ENCODE measurements around the gene RASSF4.

The RASSF4 gene

DNA sequence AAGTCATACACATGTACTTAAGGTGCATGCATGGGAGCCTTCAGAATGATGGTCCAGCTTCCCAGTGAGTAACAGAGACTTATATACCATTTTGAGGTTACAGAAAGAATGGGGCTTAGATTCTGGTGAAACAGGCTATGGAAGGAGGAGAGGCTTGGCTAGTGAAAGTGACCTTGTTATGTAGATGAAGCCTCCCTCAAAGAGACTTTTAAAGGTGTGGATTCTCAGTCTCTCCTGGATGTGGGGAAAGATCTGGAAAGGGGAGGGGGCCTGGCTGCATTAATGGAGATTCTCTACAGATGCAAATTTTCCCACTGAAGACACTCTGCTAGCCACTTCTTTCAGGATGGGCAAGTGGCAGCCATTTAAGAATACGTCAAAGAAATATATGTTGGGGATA lies 5.5 kb downstream of the RASSF4 start:
- DNase-seq: no peak

DNA sequence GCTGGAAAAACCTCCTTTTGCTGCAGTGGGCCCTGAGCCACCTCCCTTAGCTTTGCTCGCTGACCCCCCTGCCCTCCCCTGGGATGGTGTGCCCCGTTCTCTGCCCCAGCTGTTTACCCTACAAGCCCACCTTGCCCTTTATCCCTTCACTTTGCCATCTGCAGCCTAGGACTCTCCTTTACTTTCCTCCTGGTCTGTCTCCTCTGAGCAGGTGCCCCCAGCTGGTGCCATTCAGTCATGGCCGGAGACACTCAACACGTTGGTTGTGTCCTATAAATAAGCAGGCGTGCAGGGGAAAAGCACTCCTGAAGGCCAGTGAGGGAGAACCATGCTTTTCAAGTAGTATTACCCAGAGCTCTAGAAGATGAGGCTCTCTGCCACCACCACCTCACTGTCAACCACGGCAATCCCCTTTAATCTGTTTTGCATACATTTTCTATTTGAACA lies 6.1 kb downstream of the RASSF4 start:
- DNase-seq: no peak

DNA sequence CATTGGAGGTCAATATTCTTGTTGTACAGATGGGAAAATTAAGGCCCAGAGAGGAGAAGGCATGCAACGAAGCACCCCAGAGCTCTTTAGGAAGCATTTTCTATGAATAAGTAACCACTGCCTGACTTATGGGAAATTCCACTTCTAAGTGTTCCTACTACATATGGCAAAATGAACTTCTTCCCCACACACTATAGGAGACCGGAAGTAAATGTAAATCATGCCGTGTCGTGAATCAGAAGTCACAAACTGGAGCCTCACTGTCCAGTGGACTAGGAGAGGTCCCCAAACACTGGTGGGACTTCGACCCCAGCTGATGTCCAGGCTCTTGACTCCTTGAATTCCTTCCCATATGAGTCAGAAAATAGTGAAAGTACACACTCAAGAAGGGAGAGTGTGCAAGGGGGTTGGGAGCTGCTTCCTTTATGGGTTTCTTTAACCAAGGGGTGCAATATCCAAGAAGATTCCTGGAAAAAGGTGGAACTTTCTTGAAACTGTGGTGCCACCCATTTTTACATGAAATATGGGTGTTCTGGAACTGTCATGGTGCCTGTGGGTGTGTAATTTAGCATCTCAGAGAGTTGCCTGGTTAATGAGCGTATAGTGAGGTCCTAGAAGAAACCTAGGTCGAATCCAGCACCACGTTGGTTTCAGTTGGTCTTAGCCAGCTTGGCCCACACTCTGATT lies 6.7 kb downstream of the RASSF4 start:
- DNase-seq: no peak

DNA sequence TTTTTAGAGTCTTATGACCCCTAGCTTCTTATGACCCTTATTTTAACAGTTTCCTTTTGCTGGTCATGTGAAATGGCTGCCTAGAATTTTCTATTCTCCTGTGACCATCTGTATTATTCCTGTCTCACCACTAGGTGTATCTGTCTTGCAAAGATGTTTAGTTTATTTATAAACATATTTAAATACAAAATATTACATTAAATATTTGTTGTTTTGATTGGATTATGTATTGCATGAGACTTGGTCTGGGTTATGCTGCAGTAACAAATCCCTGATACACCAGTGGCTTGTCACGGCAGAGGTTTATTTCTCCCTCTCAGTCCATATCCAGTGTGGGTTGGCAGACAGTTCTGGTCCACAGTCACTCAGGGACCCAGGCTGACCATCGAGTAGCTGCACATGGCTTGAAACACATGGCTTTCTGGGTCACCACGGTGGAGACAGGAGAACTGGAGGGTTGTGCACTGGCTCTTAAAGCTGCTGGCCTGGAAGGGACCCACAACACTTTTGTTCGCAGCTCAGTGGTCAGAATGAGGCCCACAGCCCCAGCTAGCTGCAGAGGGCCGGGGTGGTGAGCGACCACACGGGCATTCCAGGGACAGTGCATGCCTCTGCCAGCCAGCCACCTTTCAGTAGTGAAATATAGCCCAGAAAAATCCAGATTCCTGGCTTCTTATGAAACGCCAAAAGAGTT lies 7.4 kb downstream of the RASSF4 start:
- DNase-seq: no peak

DNA sequence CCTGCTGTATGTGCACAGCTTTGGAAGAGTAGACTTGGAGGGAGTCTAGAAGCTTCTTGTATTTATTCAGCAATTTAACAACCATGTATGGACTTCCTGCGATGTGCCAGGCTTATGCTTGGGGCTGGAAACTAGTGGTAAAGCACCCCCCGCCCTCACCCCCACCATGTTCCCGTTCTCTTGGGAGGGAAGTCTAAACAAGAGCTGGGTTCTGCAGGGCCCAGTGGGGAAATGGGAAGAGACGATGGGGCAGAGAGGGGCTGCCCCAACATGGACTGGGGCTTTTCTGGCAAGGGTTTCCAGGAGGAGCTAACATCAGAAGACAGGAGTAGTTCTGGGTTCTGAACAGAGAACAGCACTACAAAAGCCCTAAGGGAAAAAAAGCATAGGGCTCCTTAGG lies 8.0 kb downstream of the RASSF4 start:
- peak; percentile 60 to 69 for DNase-seq

DNA sequence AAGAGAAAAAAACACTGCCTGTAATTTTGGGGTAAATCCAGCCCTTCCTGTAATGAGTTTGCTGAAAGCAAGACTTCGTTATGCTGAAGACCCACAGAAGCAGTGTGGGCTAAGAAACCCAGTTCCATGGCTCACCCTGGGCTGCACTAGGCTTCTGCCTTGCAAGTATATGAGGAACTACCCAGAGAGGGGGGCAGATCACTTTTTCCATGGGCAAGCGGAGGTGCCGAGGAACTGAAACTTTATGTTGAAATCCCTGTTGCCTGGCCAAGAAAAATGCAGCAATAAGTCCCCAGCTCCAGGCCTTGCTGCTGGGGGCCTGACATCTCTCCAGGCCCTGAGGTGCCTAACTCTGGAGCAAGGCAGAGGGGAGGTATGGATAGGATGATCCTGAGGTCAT lies 8.5 kb downstream of the RASSF4 start:
- DNase-seq: peak; percentile 98 to 99

DNA sequence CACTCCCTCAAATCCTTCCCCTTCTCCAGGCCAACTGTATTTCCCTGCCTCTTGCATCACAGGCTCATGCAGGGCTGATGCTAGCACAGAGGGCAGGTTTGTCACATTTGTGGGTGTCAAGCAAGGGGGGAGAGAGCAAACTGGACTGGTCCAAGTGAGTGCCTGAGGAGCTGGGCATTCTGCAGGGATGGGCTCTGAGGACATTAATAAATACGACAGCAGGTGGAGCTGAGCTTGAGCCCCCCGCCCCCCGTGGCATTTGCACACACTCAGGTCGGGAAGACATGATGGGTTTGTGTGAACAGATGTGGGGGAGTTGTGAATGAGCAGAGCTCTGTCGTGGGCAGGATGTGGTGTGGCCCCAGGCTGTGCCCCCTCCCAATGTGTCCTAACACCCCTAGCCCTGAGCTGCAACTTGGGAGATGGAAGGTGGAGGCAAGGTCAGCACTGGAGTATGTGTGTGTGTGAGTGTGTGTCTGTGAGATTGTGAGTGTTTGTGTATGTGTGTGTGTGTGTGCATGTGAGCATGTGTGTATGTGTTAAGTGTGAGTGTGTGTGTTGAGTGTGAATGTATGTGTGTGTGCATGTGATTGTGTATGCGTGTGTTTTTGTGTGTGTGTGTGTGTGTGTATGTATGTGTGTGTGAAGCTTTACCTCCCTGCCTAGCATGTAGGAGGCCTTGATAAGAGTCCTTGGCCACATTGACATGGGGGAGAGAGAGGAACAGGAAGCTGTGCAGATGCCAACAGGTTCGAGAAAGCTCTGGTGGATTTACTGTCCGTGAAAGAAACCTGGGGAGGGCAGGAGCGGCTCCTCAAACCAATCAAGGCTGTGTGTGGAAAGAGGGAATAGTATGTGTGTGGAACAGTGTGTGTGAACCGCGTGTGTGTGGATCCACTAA lies 9.1 kb downstream of the RASSF4 start:
- peak; percentile 64 to 79 for DNase-seq

DNA sequence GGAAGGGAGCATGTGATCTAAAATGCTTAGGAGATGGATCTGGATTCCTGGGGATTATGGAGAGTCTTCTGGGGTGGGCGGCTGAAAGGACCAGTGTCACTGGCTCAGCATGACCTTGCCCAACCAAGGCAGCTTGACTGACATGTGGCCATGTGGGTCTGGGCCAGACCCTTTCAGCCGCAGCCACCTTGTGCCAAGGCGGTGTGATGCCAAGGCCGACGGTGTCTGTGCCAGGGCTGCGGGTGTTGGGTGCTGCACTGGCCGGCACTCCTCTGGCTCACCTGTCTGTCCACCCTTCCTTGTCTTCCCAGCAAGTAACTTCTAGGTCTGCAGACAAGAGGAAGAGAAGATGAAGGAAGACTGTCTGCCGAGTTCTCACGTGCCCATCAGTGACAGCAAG lies 10.3 kb downstream of the RASSF4 start:
- DNase-seq: no peak

DNA sequence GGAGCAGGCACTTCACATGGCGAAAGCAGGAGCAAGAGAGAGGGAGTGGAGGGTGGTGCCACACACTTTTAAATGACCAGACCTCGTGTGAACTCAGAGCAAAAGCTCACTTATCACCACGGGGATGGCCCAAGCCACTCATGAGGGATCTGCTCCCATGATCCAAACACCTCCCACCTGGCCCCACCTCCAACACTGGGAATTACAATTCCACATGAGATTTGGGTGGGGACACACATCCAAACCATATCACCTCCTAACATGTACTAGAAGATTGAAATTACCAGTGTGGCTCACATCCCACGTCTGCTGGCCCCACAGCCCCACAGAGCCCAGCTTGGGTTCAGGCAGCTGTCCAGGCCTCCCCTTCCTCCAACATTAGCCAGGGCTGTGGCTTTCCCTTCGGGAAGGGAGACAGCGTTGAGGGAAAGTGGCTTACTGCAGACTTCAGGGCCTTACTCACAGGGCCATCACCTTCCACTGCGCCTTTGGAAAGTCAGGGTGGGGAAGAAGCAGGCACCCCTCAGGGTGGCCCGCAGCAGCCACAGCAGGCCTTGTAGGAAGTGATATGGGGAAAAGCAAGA lies 11.3 kb downstream of the RASSF4 start:
- DNase-seq: no peak

DNA sequence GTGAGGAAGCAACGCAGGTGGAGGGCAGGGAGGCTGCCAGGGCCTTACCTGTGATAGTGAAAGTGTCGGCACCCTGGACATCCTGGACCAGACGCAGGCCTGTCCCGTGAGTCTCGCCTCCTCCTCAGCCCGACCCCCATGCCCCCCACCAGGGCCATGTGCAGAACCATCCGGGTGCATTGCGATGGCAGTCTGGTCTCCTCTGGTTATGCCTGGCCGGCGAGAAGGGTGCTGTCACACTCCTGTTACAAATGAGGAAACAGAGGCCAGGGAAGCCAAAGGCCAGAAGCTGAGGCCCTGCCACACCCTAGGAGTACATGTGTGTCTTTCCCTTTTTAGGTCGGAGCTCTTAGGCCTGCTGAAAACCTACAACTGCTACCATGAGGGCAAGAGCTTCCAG lies 11.8 kb downstream of the RASSF4 start:
- no peak for DNase-seq

DNA sequence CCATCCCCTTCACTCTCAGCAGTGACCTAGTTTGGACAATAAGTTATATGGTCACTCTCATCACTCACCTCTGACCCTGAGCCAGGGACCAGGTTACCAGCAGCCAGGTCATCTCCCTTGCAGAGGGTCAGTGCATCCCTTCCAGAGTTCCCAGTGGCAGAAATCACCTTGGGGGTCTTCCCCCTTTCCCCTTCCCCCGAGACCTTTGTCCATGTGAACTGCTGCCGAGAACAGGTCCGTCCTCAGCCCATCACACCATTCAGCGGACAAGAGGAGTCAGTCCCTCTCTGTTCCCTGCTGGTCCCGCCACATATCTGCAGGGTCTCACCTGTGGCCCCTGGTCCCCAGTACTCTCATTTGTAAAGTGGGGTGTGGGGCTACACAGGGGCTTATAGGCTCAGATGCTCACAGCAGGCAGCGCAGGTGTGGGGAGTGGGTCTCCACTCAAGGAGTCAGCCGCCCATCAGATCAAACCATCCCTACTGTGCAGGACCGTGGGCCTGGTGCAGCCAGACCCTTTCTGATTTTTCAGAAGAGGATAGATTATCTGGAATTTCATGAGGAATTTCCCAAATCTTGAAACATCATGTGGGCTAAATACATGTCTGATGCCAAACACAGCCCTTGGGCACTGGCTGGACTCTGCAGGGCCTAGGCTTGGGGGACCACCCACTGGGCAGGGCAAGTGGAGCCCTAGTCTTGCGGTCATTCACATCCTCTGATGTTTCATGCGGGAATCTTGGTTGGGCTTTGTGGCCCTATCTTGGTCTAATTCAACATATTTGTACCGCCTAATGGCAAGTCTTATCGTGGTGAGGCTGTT lies 12.5 kb downstream of the RASSF4 start:
- DNase-seq: no peak

DNA sequence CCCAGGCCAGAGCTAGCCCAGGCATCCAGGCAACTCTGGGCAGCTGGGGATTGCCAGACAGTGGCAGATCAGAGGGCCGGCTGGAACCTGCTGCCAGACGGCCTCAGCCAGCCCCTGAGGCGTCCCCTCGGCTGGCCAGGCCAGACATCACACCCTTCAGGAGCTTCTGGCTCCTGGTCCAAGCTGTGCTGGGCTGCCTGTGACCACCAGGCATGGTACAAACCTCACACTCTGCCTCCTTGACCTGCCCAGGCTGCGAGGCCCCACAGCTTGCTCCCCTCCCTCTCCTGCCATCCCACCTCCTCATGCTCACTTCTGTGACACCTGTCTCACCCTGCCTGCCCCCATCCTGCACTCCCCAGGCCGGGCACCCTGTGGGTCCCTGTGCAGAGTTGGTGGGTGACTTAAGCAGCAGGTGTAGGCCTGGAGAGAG lies 13.3 kb downstream of the RASSF4 start:
- no peak for DNase-seq

DNA sequence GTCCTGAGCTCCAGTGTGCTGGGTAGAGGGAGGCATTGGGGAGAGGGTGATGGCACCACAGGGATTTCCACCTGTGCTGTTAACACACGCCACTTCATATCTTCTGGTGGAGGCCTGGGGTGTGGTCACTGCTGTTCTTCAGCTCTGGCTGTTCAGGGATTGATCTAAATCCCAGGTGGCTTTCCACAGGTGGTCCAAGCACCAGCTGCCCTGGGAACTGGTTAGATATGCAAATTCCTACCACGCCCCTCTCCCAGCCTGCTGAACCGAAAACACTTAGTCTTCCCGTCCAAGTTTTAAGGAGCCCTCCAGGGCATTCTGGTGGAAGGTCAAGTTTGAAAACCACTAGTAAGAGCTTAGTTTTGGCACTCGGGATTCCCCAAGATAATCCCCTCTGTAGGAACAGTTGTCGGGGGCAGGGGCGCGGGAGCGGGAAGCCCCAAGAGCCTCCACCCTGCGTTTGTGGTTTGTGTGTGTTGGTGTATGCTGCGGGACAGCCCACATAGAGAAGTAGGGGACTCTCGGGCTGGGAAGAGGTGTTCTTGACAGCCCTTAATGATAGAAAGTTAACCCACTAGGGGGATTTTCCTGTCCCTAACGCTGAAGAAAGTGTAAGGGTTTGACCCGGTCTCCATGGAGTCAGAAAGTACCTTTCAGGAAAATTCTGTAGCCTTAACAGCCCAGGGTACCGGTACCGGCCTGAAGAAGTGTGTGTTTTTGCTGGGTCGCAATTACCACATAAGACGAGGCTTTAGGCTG lies 13.9 kb downstream of the RASSF4 start:
- DNase-seq: no peak

DNA sequence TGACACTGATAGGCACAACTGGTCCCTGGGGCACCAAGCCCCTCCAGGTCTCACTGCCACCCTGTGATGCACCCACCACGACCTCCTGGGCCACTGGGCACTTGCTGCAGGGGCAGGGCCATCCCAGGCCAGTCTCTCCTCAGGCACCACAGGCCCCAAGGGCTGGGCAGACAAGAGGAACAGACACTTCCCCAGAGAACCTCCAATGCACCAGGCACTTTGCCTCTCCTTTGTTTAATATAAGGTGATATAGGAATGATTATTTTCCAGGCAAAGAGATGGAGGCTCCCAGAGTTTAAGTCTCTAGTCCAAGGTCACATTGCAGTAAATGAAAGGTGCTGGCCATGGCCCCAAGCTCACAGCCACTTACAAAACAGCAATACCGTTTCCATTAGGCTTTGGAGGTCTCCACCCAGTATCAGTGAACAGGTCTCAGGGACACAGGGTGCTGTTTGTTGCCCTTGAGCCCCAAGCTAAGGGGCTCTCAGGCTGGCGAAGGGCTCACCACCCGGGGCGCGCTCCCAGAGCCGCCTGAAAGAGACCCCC lies 14.6 kb downstream of the RASSF4 start:
- no peak for DNase-seq

DNA sequence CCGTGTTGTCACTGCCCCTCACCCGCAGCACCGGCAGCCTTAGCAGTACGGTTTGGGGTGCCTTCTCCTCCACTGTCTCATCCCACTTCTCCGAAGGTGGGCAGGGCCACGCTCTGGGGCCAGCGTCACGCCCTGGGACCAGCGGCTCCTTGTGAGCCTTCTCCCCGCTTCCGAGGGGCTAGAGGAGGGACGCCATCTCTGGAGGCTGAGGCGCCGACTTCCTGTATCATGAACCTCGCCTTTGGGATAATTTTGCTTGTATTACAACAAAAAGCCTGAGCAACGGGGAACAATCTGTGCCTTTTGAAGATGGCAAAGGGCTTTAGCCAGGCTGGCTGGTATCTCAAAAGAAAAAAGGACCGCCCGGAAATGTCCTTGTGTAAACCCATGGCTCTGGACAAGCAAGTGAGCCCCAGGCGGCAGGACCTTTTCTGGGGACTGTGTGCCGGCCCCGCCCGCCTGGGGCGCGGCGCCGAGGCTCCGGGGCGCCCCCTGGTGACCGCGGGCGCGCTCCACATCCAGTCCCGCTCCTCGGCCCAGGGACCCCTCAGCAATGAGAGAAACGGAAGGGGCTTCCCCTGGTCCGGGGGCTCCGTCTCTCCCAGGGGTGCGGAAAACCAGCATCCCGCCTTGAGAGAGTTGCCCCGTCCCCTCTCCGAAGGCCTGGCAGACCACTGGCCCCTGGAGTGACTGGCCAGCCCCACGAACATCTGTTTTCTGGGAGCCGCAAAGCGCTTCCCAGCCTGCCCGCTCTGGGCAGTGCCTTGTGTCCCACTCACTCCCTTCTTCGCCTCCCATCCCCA lies 15.2 kb downstream of the RASSF4 start:
- peak; percentile 45 to 54 for DNase-seq

DNA sequence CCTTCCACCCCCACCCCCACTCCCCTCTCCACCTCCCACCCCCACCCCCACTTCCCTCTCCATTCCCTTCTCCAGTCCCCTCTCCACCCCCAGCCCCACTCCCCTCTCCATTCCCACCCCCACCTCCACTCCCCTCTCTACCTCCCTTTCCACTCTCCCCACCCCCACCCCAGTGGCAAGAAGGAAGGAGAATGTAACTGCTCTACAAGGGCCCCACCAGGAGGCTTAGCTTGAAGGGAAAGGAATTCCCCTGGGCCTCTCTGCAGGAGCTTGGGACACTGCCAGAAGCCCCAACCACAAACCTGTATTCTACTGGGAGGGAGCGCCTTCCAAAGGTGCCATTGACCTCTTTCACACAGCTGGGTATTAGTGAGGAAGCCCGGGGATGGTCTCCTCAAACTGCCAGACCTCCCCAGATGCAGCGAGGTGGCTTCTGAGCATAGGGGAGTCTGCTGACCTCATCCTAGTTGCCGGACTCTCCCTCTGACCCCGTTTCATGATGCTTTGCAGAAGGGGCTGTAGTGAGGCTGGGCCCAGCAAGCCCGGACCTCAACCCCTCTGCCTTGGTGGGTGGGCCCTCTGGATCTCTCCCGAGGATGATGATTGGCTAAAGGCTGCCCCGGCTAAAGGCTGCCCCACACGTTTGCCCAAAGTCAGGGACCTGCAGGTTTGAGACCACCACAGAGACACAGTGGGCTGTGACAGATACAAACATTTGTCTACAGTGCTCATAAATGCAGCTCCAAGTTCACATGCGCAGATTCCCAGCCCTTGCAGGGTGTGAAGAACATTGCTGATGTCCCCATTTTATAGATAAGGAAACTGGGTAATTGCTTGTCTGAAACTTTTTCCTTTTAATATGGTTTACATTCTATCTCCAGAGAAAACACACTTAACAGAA lies 16.1 kb downstream of the RASSF4 start:
- DNase-seq: no peak

DNA sequence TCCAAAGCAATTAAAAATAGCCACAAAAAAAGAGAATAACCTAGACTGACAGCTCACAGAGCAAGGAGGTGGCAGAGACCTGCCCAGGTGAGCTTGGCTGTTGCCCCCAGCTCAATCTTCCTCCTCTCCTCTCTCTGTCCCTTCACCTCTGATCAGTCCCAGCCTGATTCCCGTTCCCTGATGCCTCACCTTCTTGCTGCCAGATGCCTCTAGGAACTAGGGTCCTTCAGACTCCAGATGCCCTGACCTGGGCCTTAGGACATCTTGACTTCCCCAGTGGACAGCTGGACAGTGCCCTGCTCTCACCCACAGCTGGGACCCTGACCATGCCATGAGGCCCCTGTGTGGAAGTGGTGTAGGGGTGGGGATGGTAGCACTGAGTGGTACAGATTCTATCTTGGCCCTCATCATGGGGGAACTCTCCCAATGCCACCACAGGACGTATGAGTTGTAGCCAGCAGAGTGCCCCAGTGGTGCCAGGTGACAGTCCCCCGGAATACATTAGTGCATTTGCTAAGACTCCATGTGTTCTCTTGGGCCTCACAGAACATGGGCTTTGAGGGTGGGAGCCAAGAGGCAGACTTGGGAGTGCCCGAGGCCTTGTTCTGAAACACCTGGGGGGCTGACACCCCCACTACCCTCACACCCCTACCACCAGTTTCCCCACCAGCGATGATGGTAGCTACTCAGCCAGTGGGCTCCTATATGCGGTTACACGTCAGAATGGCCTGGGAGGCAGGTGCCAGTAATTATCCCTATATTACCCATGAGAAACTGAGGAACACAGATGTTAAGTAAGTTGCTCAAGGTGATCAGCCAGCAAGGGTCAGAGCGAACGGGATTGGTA lies 17.0 kb downstream of the RASSF4 start:
- no peak for DNase-seq

Data from AML-193 (cell line).